Measurements from ENCODE around the gene OXSR1. TPM values are rescaled to one million over a fixed set of nuclear protein-coding genes. Genes with fewer than 3 reads are reported as not detected.
A peak's percentile ranks its signal among the peaks of the same experiment; 100 is the strongest.
"Not testable (repeated sequence)": the region's sequence is repeated elsewhere in the genome, so short reads cannot be mapped to it uniquely, and the experiment has no call there.

OXSR1 gene
- total and polyA plus RNA-seq, 9 donors: 25.5 to 36.5 (median 33.1) TPM

- Histone ChIP-seq H3K36me3 (ENCODE audit: control insufficient read depth, insufficient read depth, low read length) (no peaks in the 10 kb centered on the region), H3K9me3 (replicated peaks; ENCODE audit: control insufficient read depth, low read depth, low read length) (no peaks in the 10 kb centered on the region), H3K4me3 (ENCODE audit: low read length) (no peak overlapping the region), H3K27ac (ENCODE audit: low read length) (no peak overlapping the region), H3K27me3 (ENCODE audit: control insufficient read depth, insufficient read depth, low read length) (no peaks in the 10 kb centered on the region), H3K4me1 (ENCODE audit: control insufficient read depth, insufficient read depth, low read length) (no peaks in the 10 kb centered on the region)
- WGBS (ENCODE audit: insufficient coverage): 96% methylated on average over 11 of the region's 13 CpGs
- no peak for DNase-seq
Observed at GRCh38 chr3:38276917-38277630, 111.7 kb downstream of the OXSR1 start.

GRCh38 chr3:38278841-38279240 is 113.5 kb downstream of the OXSR1 start:
- H3K4me3 ChIP-seq (ENCODE audit: low read length): no peak overlapping the region
- no peaks in the 10 kb centered on the region for H3K36me3 ChIP-seq (ENCODE audit: control insufficient read depth, insufficient read depth, low read length)
- H3K27me3 ChIP-seq (ENCODE audit: control insufficient read depth, insufficient read depth, low read length): no peaks in the 10 kb centered on the region
- WGBS (ENCODE audit: insufficient coverage): 96% methylated on average over 4 of the region's 5 CpGs
- H3K9me3 ChIP-seq (replicated peaks; ENCODE audit: control insufficient read depth, low read depth, low read length): no peaks in the 10 kb centered on the region
- DNase-seq: no peak
- no peak overlapping the region for H3K27ac ChIP-seq (ENCODE audit: low read length)
- H3K4me1 ChIP-seq (ENCODE audit: control insufficient read depth, insufficient read depth, low read length): peaks cover under 1% of the 10 kb centered on the region

- H3K36me3 ChIP-seq (ENCODE audit: control insufficient read depth, insufficient read depth, low read length): no peaks in the 10 kb centered on the region
- no peaks in the 10 kb centered on the region for H3K9me3 ChIP-seq (replicated peaks; ENCODE audit: control insufficient read depth, low read depth, low read length)
- no peaks in the 10 kb centered on the region for H3K27me3 ChIP-seq (ENCODE audit: control insufficient read depth, insufficient read depth, low read length)
- no peak within 1 kb of the TSS for H3K27ac ChIP-seq (ENCODE audit: low read length)
- WGBS (ENCODE audit: insufficient coverage): 91% methylated on average over 12 of the region's 14 CpGs
- DNase-seq: no peak
- H3K4me1 ChIP-seq (ENCODE audit: control insufficient read depth, insufficient read depth, low read length): peaks cover 6% of the 10 kb centered on the region
- no peak within 1 kb of the TSS for H3K4me3 ChIP-seq (ENCODE audit: low read length)
Observed at GRCh38 chr3:38281895-38282686, 116.8 kb downstream of the OXSR1 start, which contains the start of gene SLC22A14. Gene SLC22A14, plus strand, starts transcription at chr3:38282294. Its CDS starts 23,733 bp downstream, at chr3:38306027.

- peak; percentile 51 for DNase-seq
- H3K4me1 ChIP-seq (ENCODE audit: control insufficient read depth, insufficient read depth, low read length): peaks cover 6% of the 10 kb centered on the region
- no peaks in the 10 kb centered on the region for H3K36me3 ChIP-seq (ENCODE audit: control insufficient read depth, insufficient read depth, low read length)
- no peak overlapping the region for H3K27ac ChIP-seq (ENCODE audit: low read length)
- no peaks in the 10 kb centered on the region for H3K27me3 ChIP-seq (ENCODE audit: control insufficient read depth, insufficient read depth, low read length)
- 100% methylated on average over 4 of the region's 16 CpGs for WGBS (ENCODE audit: insufficient coverage)
- no peak overlapping the region for H3K4me3 ChIP-seq (ENCODE audit: low read length)
- no peaks in the 10 kb centered on the region for H3K9me3 ChIP-seq (replicated peaks; ENCODE audit: control insufficient read depth, low read depth, low read length)
Observed at GRCh38 chr3:38283810-38284755, 118.7 kb downstream of the OXSR1 start.

- Histone ChIP-seq H3K27ac (ENCODE audit: low read length) (no peak overlapping the region), H3K27me3 (ENCODE audit: control insufficient read depth, insufficient read depth, low read length) (no peaks in the 10 kb centered on the region), H3K4me3 (ENCODE audit: low read length) (no peak overlapping the region), H3K36me3 (ENCODE audit: control insufficient read depth, insufficient read depth, low read length) (no peaks in the 10 kb centered on the region), H3K4me1 (ENCODE audit: control insufficient read depth, insufficient read depth, low read length) (peaks cover 6% of the 10 kb centered on the region), H3K9me3 (replicated peaks; ENCODE audit: control insufficient read depth, low read depth, low read length) (no peaks in the 10 kb centered on the region)
- WGBS (ENCODE audit: insufficient coverage): no CpG with 5 or more reads among the region's 6 CpGs
- peak; percentile 5 for DNase-seq
Observed at GRCh38 chr3:38284756-38285150, 119.4 kb downstream of the OXSR1 start.

GRCh38 chr3:38289286-38290217 is 124.2 kb downstream of the OXSR1 start:
- H3K27ac ChIP-seq (ENCODE audit: low read length); H3K4me1 ChIP-seq (ENCODE audit: control insufficient read depth, insufficient read depth, low read length); H3K9me3 ChIP-seq (replicated peaks; ENCODE audit: control insufficient read depth, low read depth, low read length); H3K4me3 ChIP-seq (ENCODE audit: low read length); H3K36me3 ChIP-seq (ENCODE audit: control insufficient read depth, insufficient read depth, low read length); H3K27me3 ChIP-seq (ENCODE audit: control insufficient read depth, insufficient read depth, low read length); DNase-seq: not testable (repeated sequence)
- WGBS (ENCODE audit: insufficient coverage): 84% methylated on average over 12 of the region's 16 CpGs

GRCh38 chr3:38297053-38297452 is 131.7 kb downstream of the OXSR1 start:
- not testable (repeated sequence) for H3K4me1 ChIP-seq (ENCODE audit: control insufficient read depth, insufficient read depth, low read length); H3K36me3 ChIP-seq (ENCODE audit: control insufficient read depth, insufficient read depth, low read length); DNase-seq; H3K4me3 ChIP-seq (ENCODE audit: low read length); H3K27me3 ChIP-seq (ENCODE audit: control insufficient read depth, insufficient read depth, low read length); H3K9me3 ChIP-seq (replicated peaks; ENCODE audit: control insufficient read depth, low read depth, low read length); H3K27ac ChIP-seq (ENCODE audit: low read length)
- no CpG with 5 or more reads among the region's 4 CpGs for WGBS (ENCODE audit: insufficient coverage)

- DNase-seq: no peak
- Histone ChIP-seq H3K9me3 (replicated peaks; ENCODE audit: control insufficient read depth, low read depth, low read length) (no peaks in the 10 kb centered on the region), H3K4me1 (ENCODE audit: control insufficient read depth, insufficient read depth, low read length) (no peaks in the 10 kb centered on the region), H3K27me3 (ENCODE audit: control insufficient read depth, insufficient read depth, low read length) (no peaks in the 10 kb centered on the region), H3K4me3 (ENCODE audit: low read length) (no peak overlapping the region), H3K36me3 (ENCODE audit: control insufficient read depth, insufficient read depth, low read length) (no peaks in the 10 kb centered on the region), H3K27ac (ENCODE audit: low read length) (no peak overlapping the region)
Observed at GRCh38 chr3:38297537-38297936, 132.2 kb downstream of the OXSR1 start.

- Histone ChIP-seq H3K9me3 (replicated peaks; ENCODE audit: control insufficient read depth, low read depth, low read length) (no peaks in the 10 kb centered on the region), H3K4me1 (ENCODE audit: control insufficient read depth, insufficient read depth, low read length) (no peaks in the 10 kb centered on the region), H3K27ac (ENCODE audit: low read length) (no peak overlapping the region), H3K27me3 (ENCODE audit: control insufficient read depth, insufficient read depth, low read length) (no peaks in the 10 kb centered on the region), H3K4me3 (ENCODE audit: low read length) (no peak overlapping the region), H3K36me3 (ENCODE audit: control insufficient read depth, insufficient read depth, low read length) (no peaks in the 10 kb centered on the region)
- WGBS (ENCODE audit: insufficient coverage): no CpG with 5 or more reads among the region's 5 CpGs
- DNase-seq: peak; percentile 21
Observed at GRCh38 chr3:38297947-38298711, 132.8 kb downstream of the OXSR1 start.

Measured in muscle of leg (tissue), 11 donors.